Retinal pigment epithelial cell (primary cell): ENCODE measurements around the gene LAMC2.

Experiments used
- DNase-seq: peaks from one replicate; pipeline ENCODE4 v3.0.0-alpha.2; 2010; ENCODE audit warnings: low read depth
- H3K4me3 ChIP-seq: 2 replicates; pipeline ENCODE4 v1.5.1; 2011; ENCODE audit warnings: mild to moderate bottlenecking, low read length, control low read depth, moderate library complexity
- TF ChIP-seq, protein P1 (sequence below): conservative IDR thresholded peaks from 2 replicates; pipeline ENCODE4 v1.5.1; 2011; ENCODE audit warnings: low read depth, low read length, control low read depth, inconsistent platforms

LAMC2 gene

GRCh38 chr1:183167676-183168075 lies 18.4 kb upstream of the LAMC2 start:
- TF ChIP-seq, protein P1, sequence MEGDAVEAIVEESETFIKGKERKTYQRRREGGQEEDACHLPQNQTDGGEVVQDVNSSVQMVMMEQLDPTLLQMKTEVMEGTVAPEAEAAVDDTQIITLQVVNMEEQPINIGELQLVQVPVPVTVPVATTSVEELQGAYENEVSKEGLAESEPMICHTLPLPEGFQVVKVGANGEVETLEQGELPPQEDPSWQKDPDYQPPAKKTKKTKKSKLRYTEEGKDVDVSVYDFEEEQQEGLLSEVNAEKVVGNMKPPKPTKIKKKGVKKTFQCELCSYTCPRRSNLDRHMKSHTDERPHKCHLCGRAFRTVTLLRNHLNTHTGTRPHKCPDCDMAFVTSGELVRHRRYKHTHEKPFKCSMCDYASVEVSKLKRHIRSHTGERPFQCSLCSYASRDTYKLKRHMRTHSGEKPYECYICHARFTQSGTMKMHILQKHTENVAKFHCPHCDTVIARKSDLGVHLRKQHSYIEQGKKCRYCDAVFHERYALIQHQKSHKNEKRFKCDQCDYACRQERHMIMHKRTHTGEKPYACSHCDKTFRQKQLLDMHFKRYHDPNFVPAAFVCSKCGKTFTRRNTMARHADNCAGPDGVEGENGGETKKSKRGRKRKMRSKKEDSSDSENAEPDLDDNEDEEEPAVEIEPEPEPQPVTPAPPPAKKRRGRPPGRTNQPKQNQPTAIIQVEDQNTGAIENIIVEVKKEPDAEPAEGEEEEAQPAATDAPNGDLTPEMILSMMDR = no peak
- no peak overlapping the region for H3K4me3 ChIP-seq
- no peak for DNase-seq

DNA sequence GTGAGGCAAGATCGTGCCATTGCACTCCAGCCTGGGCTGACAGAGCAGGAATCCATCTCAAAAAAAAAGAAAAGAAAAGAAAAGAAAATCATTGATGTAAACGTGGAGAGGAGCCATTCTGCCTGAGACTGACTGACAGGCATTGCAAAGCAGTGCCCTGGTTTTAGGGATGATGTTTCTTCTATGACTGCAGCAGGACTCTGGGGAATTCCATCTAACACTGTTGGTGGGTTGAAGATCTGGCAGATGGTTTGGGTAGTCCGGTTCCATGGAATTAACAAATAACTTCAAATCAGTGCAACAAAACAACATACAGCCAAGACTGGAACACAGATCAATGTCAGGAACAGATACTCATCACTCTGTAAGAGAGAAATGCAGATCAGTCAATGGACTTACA lies 17.8 kb upstream of the LAMC2 start:
- TF ChIP-seq, protein P1 = no peak
- DNase-seq = no peak
- H3K4me3 ChIP-seq = no peak overlapping the region

DNA sequence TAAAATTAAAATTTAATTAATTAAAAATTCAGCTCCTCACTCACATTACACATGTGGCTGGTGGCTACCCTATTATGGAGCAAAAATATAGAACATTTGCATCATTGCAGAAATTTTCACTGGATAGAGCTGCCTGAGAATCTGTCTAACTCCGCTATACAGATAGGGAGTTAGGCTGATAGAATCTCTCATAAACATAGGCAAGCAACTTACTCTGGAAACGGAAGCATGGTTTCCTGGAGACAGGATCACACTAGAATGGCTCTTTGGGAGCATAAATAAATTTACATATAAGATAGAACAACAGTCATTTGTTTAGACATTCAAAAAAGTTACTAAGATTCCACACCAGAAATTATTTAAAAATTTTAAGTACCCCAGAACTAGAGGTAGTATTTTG lies 12.2 kb upstream of the LAMC2 start:
- DNase-seq = no peak
- TF ChIP-seq, protein P1 = no peak
- no peak overlapping the region for H3K4me3 ChIP-seq

DNA sequence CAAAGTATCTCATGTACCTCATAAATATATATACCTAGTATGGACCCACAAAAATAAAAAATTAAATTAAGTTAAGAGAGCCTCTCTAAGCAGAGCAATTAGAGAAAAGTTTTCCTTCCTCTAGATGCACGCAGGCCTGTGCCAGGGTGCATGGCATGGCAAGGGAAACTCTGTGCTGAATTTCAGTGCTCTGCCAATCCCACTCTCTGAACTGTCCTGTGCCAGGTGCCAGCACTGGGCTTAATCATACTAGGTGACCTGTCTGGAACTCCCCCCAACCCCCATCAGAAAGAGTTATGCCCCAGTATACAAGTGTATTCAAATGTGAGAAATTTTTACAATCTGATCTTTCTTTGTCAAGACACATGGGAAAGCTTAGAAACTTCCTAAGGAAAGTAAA lies 10.4 kb upstream of the LAMC2 start:
- H3K4me3 ChIP-seq = no peak overlapping the region
- TF ChIP-seq, protein P1 = no peak
- no peak for DNase-seq

DNA sequence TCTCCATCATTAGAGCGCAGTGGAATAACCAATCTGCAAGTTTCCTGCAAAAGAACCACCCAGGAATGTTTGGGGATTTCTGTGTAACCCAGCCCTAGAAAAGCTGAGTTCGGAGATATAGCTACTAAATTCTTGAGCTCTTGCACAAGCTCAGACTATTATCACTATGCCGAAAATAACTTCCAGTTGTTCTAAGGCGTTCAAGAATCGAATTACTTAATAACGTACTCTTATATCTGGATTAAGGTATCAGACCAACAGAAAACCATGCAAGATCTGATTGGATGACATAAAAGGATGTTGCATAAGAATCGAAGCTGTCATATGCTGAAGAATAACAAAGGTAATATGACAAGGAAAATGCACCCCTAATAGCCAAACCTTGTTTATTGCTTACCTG lies 7.5 kb upstream of the LAMC2 start:
- DNase-seq = no peak
- TF ChIP-seq, protein P1 = no peak
- no peak overlapping the region for H3K4me3 ChIP-seq

DNA sequence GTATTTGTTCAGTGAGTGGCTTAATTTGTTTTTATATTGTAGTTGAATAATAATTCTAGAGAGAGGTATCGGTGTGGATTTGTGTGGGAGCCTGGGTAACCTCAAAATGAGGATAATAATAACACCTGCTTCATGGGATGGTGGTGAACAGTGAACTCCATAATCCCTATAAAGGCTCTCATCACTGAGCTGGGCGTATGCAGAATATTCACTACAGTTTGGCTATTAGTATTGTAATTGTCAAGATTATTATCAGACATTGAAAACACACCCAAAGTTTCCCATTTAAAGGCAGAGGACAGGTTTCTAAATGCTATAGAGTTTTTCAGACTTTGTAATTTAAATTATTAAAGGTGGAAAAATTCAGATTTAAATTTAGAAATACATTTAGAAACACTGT lies 7.0 kb upstream of the LAMC2 start:
- TF ChIP-seq, protein P1 = no peak
- DNase-seq = no peak
- no peak overlapping the region for H3K4me3 ChIP-seq

GRCh38 chr1:183180218-183180617 lies 5.8 kb upstream of the LAMC2 start:
- TF ChIP-seq, protein P1 = no peak
- peak; percentile 75 for DNase-seq
- H3K4me3 ChIP-seq = no peak overlapping the region
